Type B pancreatic cell (in vitro differentiated cells): ENCODE results near the gene TMEM176B. TPM values are rescaled to one million over a fixed set of nuclear protein-coding genes. Genes with fewer than 3 reads are reported as not detected.

Experiments used
- DNase-seq: peaks from one replicate; pipeline ENCODE4 v3.0.0; 2021; ENCODE audit warnings: mixed read lengths; ENCODE audit not compliant: unreplicated experiment; ENCODE audit errors: extremely low spot score
- H3K27ac Mint-ChIP-seq: 2 replicates; pipeline ENCODE4 v1.8.0; 2021; ENCODE audit warnings: mild to moderate bottlenecking, mixed read lengths
- H3K27me3 Mint-ChIP-seq: 2 replicates; pipeline ENCODE4 v1.8.0; 2021; ENCODE audit warnings: mixed read lengths
- H3K36me3 Mint-ChIP-seq: 2 replicates; pipeline ENCODE4 v1.8.0; 2021; ENCODE audit warnings: mixed read lengths
- H3K4me1 Mint-ChIP-seq: one replicate; pipeline ENCODE4 v1.8.0; 2021; ENCODE audit warnings: mixed read lengths; ENCODE audit not compliant: unreplicated experiment
- H3K4me3 Mint-ChIP-seq: 2 replicates; pipeline ENCODE4 v1.8.0; 2021; ENCODE audit warnings: mild to moderate bottlenecking, mixed read lengths
- H3K9me3 Mint-ChIP-seq: 2 replicates; pipeline ENCODE4 v1.8.0; 2021; ENCODE audit warnings: mixed read lengths
- CTCF ChIP-seq: fragments of 200-600 bp; sonication (generic); conservative IDR thresholded peaks from 2 replicates; pipeline ENCODE4 v1.5.0; 2021; ENCODE audit warnings: antibody characterized with exemption, mild to moderate bottlenecking
- total RNA-seq: library from RNA; stranded (reverse); gene quantifications from 2 replicates; pipeline ENCODE4 v1.2.1, GENCODE V29; 2021; ENCODE audit warnings: low replicate concordance

TMEM176B gene
- total RNA-seq, 1 donor from 2014 or later, result 72.9 TPM

- Mint-ChIP-seq H3K27me3 (peaks cover 34% of the 10 kb centered on the region), H3K4me1 (no peaks in the 10 kb centered on the region), H3K9me3 (no peaks in the 10 kb centered on the region), H3K27ac (no peak overlapping the region), H3K36me3 (no peaks in the 10 kb centered on the region), H3K4me3 (no peak overlapping the region)
- no peak for DNase-seq
- TF ChIP-seq CTCF, result no peak
Observed at GRCh38 chr7:150751702-150752101, 48.5 kb downstream of the TMEM176B start.

DNA sequence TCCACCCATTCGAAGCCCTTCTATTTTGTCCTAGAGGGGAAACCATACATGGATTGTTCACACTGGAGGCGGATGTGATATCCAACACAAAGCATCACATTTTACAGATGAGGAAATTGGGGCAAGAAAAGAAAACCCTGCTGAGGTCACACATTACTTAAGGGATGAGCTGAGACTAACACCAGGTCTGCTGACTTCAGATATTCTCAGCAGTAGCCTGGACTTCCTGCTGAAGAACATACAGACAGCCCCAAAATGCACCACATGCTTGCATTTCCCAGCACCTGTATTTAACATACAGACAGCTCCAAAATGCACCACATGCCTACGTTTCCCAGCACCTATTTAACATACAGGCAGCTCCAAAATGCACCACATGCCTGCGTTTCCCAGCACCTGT is 51.8 kb downstream of the TMEM176B start:
- no peak overlapping the region for H3K27ac Mint-ChIP-seq
- H3K27me3 Mint-ChIP-seq, result peaks cover 48% of the 10 kb centered on the region

GRCh38 chr7:150746921-150747320 is 53.2 kb downstream of the TMEM176B start:
- H3K9me3 Mint-ChIP-seq, result no peaks in the 10 kb centered on the region
- H3K36me3 Mint-ChIP-seq, result no peaks in the 10 kb centered on the region
- no peak for TF ChIP-seq CTCF
- no peak overlapping the region for H3K4me3 Mint-ChIP-seq
- H3K27ac Mint-ChIP-seq, result no peak overlapping the region
- no peak for DNase-seq
- peaks cover 57% of the 10 kb centered on the region for H3K27me3 Mint-ChIP-seq
- H3K4me1 Mint-ChIP-seq, result no peaks in the 10 kb centered on the region

More for the DNA sequence above, 51.8 kb downstream of the TMEM176B start:
- no peak for DNase-seq
- no peaks in the 10 kb centered on the region for H3K4me1 Mint-ChIP-seq
- H3K9me3 Mint-ChIP-seq, result no peaks in the 10 kb centered on the region
- no peak overlapping the region for H3K4me3 Mint-ChIP-seq
- TF ChIP-seq CTCF, result no peak
- no peaks in the 10 kb centered on the region for H3K36me3 Mint-ChIP-seq

DNA sequence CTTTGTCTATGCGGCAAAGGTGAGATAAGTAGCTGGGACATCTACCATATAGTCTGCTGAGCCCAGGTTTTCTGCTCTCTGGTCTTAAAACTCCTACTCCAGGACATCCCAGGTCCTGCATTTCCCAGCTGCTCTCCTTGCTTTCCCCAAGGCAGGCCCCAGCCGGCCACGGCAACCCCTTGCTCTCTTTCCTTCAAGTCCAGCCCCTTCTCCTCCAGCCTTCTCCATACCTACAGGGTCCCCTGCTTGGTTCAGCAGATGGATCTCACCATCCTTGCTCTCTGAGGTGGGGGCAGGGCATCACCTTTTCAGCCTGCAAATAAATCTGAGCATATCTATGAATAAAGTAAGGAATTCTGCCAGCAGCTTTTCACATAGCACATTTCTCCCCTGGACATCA is 54.3 kb downstream of the TMEM176B start:
- H3K9me3 Mint-ChIP-seq, result no peaks in the 10 kb centered on the region
- no peak overlapping the region for H3K4me3 Mint-ChIP-seq
- H3K27me3 Mint-ChIP-seq, result peaks cover 63% of the 10 kb centered on the region
- no peaks in the 10 kb centered on the region for H3K4me1 Mint-ChIP-seq
- no peak overlapping the region for H3K27ac Mint-ChIP-seq
- H3K36me3 Mint-ChIP-seq, result no peaks in the 10 kb centered on the region
- no peak for TF ChIP-seq CTCF
- DNase-seq, result no peak

- no peak overlapping the region for H3K27ac Mint-ChIP-seq
- TF ChIP-seq CTCF, result no peak
- DNase-seq, result no peak
- peaks cover 65% of the 10 kb centered on the region for H3K27me3 Mint-ChIP-seq
- H3K36me3 Mint-ChIP-seq, result no peaks in the 10 kb centered on the region
- no peak overlapping the region for H3K4me3 Mint-ChIP-seq
- no peaks in the 10 kb centered on the region for H3K9me3 Mint-ChIP-seq
- no peaks in the 10 kb centered on the region for H3K4me1 Mint-ChIP-seq
Observed at GRCh38 chr7:150745086-150745485, 55.1 kb downstream of the TMEM176B start.

- no peak for TF ChIP-seq CTCF
- no peaks in the 10 kb centered on the region for H3K4me1 Mint-ChIP-seq
- H3K27ac Mint-ChIP-seq, result no peak overlapping the region
- no peak for DNase-seq
- H3K36me3 Mint-ChIP-seq, result no peaks in the 10 kb centered on the region
- H3K4me3 Mint-ChIP-seq, result no peak overlapping the region
- no peaks in the 10 kb centered on the region for H3K9me3 Mint-ChIP-seq
- H3K27me3 Mint-ChIP-seq, result peaks cover 66% of the 10 kb centered on the region
Observed at GRCh38 chr7:150744041-150744656, 56.0 kb downstream of the TMEM176B start.
